ENCODE measurements around the gene TOB1. TPM values are rescaled to one million over a fixed set of nuclear protein-coding genes. Genes with fewer than 3 reads are reported as not detected.

Gene TOB1
- total and polyA plus RNA-seq, 2 experiments from 2014 or later, result 12.1 to 46.9 TPM

GRCh38 chr17:50882851-50883250, 16.7 kb upstream of the TOB1 start (continued):
- no peak for TF ChIP-seq REST (IDR thresholded peaks at IDR 0.05; ENCODE audit: unreplicated experiment)
- TF ChIP-seq CREB1 (CRISPR knock-in tag; IDR thresholded peaks at IDR 0.05; ENCODE audit: low read depth), result no peak
- no peak for TF ChIP-seq EZH2phosphoT487 (IDR thresholded peaks at IDR 0.05; ENCODE audit: unreplicated experiment)
- TF ChIP-seq ZNF331 (CRISPR knock-in tag; IDR thresholded peaks at IDR 0.05; ENCODE audit: low read depth), result no peak
- TF ChIP-seq ETS1 (IDR thresholded peaks at IDR 0.05), result no peak
- TF ChIP-seq POLR2AphosphoS5 (IDR thresholded peaks at IDR 0.05; ENCODE audit: low read depth), result no peak
- TF ChIP-seq EZH2 (IDR thresholded peaks at IDR 0.05; ENCODE audit: low read depth, unreplicated experiment), result no peak

- Histone ChIP-seq H3K4me3 (no peak overlapping the region), H2AFZ (0 out of 2 replicates have a peak overlapping the region, but pooled peaks have one; percentile 23), H3K36me3 (ENCODE audit: insufficient read depth) (no peaks in the 10 kb centered on the region), H3F3A (replicated peaks; ENCODE audit: low read depth) (no peaks in the 10 kb centered on the region), H4K20me1 (replicated peaks; ENCODE audit: insufficient read depth) (no peaks in the 10 kb centered on the region), H3K4me2 (no peak overlapping the region), H3K27ac (ENCODE audit: low read depth) (no peak overlapping the region), H3K79me2 (replicated peaks; ENCODE audit: insufficient read depth) (no peaks in the 10 kb centered on the region), H3K27me3 (ENCODE audit: insufficient read depth) (no peaks in the 10 kb centered on the region), H3K4me1 (ENCODE audit: insufficient read depth) (no peaks in the 10 kb centered on the region), H3K9me2 (ENCODE audit: insufficient read depth) (no peaks in the 10 kb centered on the region)
- Mint-ChIP-seq H3K4me1 (peaks cover 7% of the 10 kb centered on the region; the same call in 2 of the 3 replicates), H3K4me3 (no peak overlapping the region), H3K9me3 (peaks cover 4% of the 10 kb centered on the region; the same call in 2 of the 3 replicates), H3K27ac (no peak overlapping the region), H3K27me3 (ENCODE audit: insufficient read depth, low read depth, poor library complexity) (no peaks in the 10 kb centered on the region), H3K36me3 (ENCODE audit: low read depth) (no peaks in the 10 kb centered on the region; the same call in 2 of the 3 replicates)
- ATAC-seq, result no peak
- DNase-seq (ENCODE audit: low spot score), result no peak
- TF ChIP-seq JUNB (IDR thresholded peaks at IDR 0.05; ENCODE audit: unreplicated experiment) (no peak), NANOG (IDR thresholded peaks at IDR 0.05; ENCODE audit: borderline replicate concordance) (no peak), CTCF (conservative IDR thresholded peaks at IDR 0.05; ENCODE audit: low read depth in 2 of 2) (no peak), REST (IDR thresholded peaks at IDR 0.05; ENCODE audit: unreplicated experiment) (no peak)
Measured at GRCh38 chr17:50881182-50881581, 15.0 kb upstream of the TOB1 start.
